HepG2 (cell line): ENCODE data around the gene BST1. TPM values are rescaled to one million over a fixed set of nuclear protein-coding genes. Genes with fewer than 3 reads are reported as not detected.
A peak's percentile ranks its signal among the peaks of the same experiment; 100 is the strongest.

Source experiments
- FOSL2 ChIP-seq: sonication (generic); formaldehyde crosslinking; IDR thresholded peaks from 2 replicates; pipeline ENCODE4 v1.4.0; 2020; ENCODE audit warnings: missing genetic modification reagents
- HOXA5 ChIP-seq: sonication (generic); formaldehyde crosslinking; IDR thresholded peaks from 2 replicates; pipeline ENCODE4 v1.4.0; 2020; ENCODE audit warnings: missing genetic modification reagents
- ISL2 ChIP-seq: sonication (generic); formaldehyde crosslinking; IDR thresholded peaks from 2 replicates; pipeline ENCODE4 v1.5.0; 2020; ENCODE audit warnings: missing genetic modification reagents
- MAFK ChIP-seq, 2 experiments: IDR thresholded peaks in 1 of 2; conservative IDR thresholded peaks in 1 of 2; 2 replicates each; pipeline ENCODE4 v1.6.1; 2011; ENCODE audit warnings: improper control_type of control experiment in 2 of 2, low read length in 2 of 2
- NFE2L2 ChIP-seq: fragments of 150-350 bp; IDR thresholded peaks from 2 replicates; pipeline ENCODE4 v1.6.1; 2014; ENCODE audit warnings: low read length
- PHF20 ChIP-seq: sonication (generic); formaldehyde crosslinking; IDR thresholded peaks from 2 replicates; pipeline ENCODE4 v1.5.0; 2020; ENCODE audit warnings: mild to moderate bottlenecking, missing genetic modification reagents
- PRDM10 ChIP-seq: sonication (generic); formaldehyde crosslinking; IDR thresholded peaks from 2 replicates; pipeline ENCODE4 v1.4.0; 2020; ENCODE audit warnings: low read depth, missing genetic modification reagents
- REST ChIP-seq, 2 experiments: IDR thresholded peaks; 2 replicates each; pipeline ENCODE4 v1.6.1; 2011 to 2012; ENCODE audit warnings: low read length in 2 of 2, borderline replicate concordance in 1 of 2, low read depth in 1 of 2, mild to moderate bottlenecking in 1 of 2, moderate library complexity in 1 of 2
- SRSF9 ChIP-seq: fragments of 200-400 bp; formaldehyde crosslinking; IDR thresholded peaks from 2 replicates; pipeline ENCODE4 v1.6.1; 2018; ENCODE audit warnings: borderline replicate concordance, mild to moderate bottlenecking, low read depth, low read length; ENCODE audit not compliant: insufficient read depth, poor library complexity, severe bottlenecking
- SSRP1 ChIP-seq: IDR thresholded peaks from 2 replicates; pipeline ENCODE4 v1.6.1; 2016; ENCODE audit warnings: control low read depth
- ZBTB37 ChIP-seq: sonication (generic); formaldehyde crosslinking; IDR thresholded peaks from 2 replicates; pipeline ENCODE4 v1.4.0; 2020; ENCODE audit warnings: mild to moderate bottlenecking, missing genetic modification reagents
- ZBTB44 ChIP-seq: sonication (generic); formaldehyde crosslinking; IDR thresholded peaks from 2 replicates; pipeline ENCODE4 v1.4.0; 2020; ENCODE audit warnings: missing genetic modification reagents
- ZNF282 ChIP-seq: fragments of 450-650 bp; IDR thresholded peaks from 2 replicates; pipeline ENCODE4 v1.6.1; 2018; ENCODE audit not compliant: partially characterized antibody
- ZNF414 ChIP-seq: sonication (generic); formaldehyde crosslinking; IDR thresholded peaks from 2 replicates; pipeline ENCODE4 v1.5.0; 2020; ENCODE audit warnings: missing genetic modification reagents
- ZNF577 ChIP-seq: sonication (generic); formaldehyde crosslinking; IDR thresholded peaks from 2 replicates; pipeline ENCODE4 v1.4.0; 2020; ENCODE audit warnings: mild to moderate bottlenecking, low read depth, missing genetic modification reagents, borderline replicate concordance
- ZNF788 ChIP-seq: sonication (generic); formaldehyde crosslinking; IDR thresholded peaks from 2 replicates; pipeline ENCODE4 v1.5.0; 2020; ENCODE audit warnings: mild to moderate bottlenecking, missing genetic modification reagents, borderline replicate concordance
- ZNF790 ChIP-seq: sonication (generic); formaldehyde crosslinking; IDR thresholded peaks from 2 replicates; pipeline ENCODE4 v1.8.0; 2022; ENCODE audit warnings: missing genetic modification reagents, mild to moderate bottlenecking, borderline replicate concordance
- polyA plus RNA-seq, 8 experiments: library from polyadenylated mRNA; depleted of rRNA in 3 of 8; stranded (reverse) in 7 of 8; unstranded in 1 of 8; fragments of >200 nt; fragmentation: Illumina TruSeq in 4 of 8; extraction: Trizol in 4 of 8; gene quantifications; 2 replicates each; pipeline versions ENCODE4 v1.2.1 to v1.2.3, GENCODE V29; 2011 to 2016; ENCODE audit warnings: low read depth in 4 of 8, missing spikeins in 1 of 8, mixed read lengths in 1 of 8; ENCODE audit not compliant: insufficient read depth in 1 of 8
- total RNA-seq, 5 experiments: library from RNA; depleted of rRNA; stranded (reverse); fragments of >200 nt; fragmentation: Illumina TruSeq; extraction: Trizol; gene quantifications; 2 replicates each; pipeline ENCODE4 v1.2.3, GENCODE V29; 2016; ENCODE audit warnings: low read depth in 1 of 5

The BST1 gene
- total and polyA plus RNA-seq, 2 of the 13 experiments (the other 11 are each of a cell fraction or from before 2014, with no cell fraction given), result 0.09 to 0.49 TPM

GRCh38 chr4:15655223-15656037 is 47.4 kb upstream of the BST1 start, which contains the start of gene FBXL5 (continued):
- TF ChIP-seq REST (IDR thresholded peaks at IDR 0.05; ENCODE audit: borderline replicate concordance in 1 of 2, low read depth in 1 of 2, low read length in 2 of 2), result no peak
- TF ChIP-seq SRSF9, result no peak
- no peak for TF ChIP-seq MAFK (conservative IDR thresholded peaks at IDR 0.05 in 1 of 2, IDR thresholded peaks at IDR 0.05 in 1 of 2; ENCODE audit: low read length in 2 of 2)
- peak; percentile 87 for TF ChIP-seq HOXA5
- peak; percentile 44; the same call in 1 of the 2 replicates for TF ChIP-seq PHF20
- no peak for TF ChIP-seq ZBTB44
- TF ChIP-seq ISL2, result no peak; the same call in 1 of the 2 replicates
- TF ChIP-seq NFE2L2, result no peak
- no peak for TF ChIP-seq SSRP1 (CRISPR knock-in tag)
- no peak for TF ChIP-seq ZBTB37 (CRISPR knock-in tag)
- peak; percentile 44 for TF ChIP-seq ZNF790
- peak; percentile 75; the same call in 1 of the 2 replicates for TF ChIP-seq ZNF414 (CRISPR knock-in tag)
- no peak for TF ChIP-seq PRDM10 (CRISPR knock-in tag)
- TF ChIP-seq ZNF788 (CRISPR knock-in tag), result no peak
- TF ChIP-seq FOSL2 (CRISPR knock-in tag), result no peak
- TF ChIP-seq ZNF282, result no peak
- no peak for TF ChIP-seq ZNF577 (CRISPR knock-in tag)
